Suppressor macrophage treated with lipopolysaccharide for 1 hour (primary cell): Measurements from ENCODE around the gene BEND3.
"Not testable (repeated sequence)": the region's sequence is repeated elsewhere in the genome, so short reads cannot be mapped to it uniquely, and the experiment has no call there.

Source experiments
- DNase-seq, 3 donors: peaks; one replicate each; pipeline ENCODE4 v3.0.0-alpha.2; 2020 to 2022

The BEND3 gene

GRCh38 chr6:107120404-107120803 is 5.1 kb upstream of the BEND3 start:
- DNase-seq, result no peak

GRCh38 chr6:107118976-107119375 is 3.7 kb upstream of the BEND3 start:
- DNase-seq, result no peak

GRCh38 chr6:107118540-107118939 is 3.2 kb upstream of the BEND3 start:
- not testable (repeated sequence) for DNase-seq

- DNase-seq, result no peak
Measured at GRCh38 chr6:107116931-107117330, 1.6 kb upstream of the BEND3 start.

- peak; percentile 53 to 73 (median 65) for DNase-seq
Measured at GRCh38 chr6:107116328-107116892, 1.1 kb upstream of the BEND3 start.

- DNase-seq, result peak; percentile 30 to 53 (median 33)
Measured at GRCh38 chr6:107115695-107116327, 496 bp upstream of the BEND3 start.

- peak; percentile 90 to 98 (median 96) for DNase-seq
Measured at GRCh38 chr6:107114213-107114925, 946 bp downstream of the BEND3 start.

GRCh38 chr6:107110200-107110599 is 5.1 kb downstream of the BEND3 start:
- peak; percentile 58 to 78 (median 72) for DNase-seq

- peak in 2 of 3 donors; percentile 30 to 31 for DNase-seq
Measured at GRCh38 chr6:107108201-107108890, 7.0 kb downstream of the BEND3 start.

- no peak for DNase-seq
Measured at GRCh38 chr6:107107791-107108190, 7.5 kb downstream of the BEND3 start.

GRCh38 chr6:107106165-107106564 is 9.2 kb downstream of the BEND3 start:
- DNase-seq, result no peak

- peak in 2 of 3 donors; percentile 35 to 46 for DNase-seq
Measured at GRCh38 chr6:107105511-107106116, 9.7 kb downstream of the BEND3 start.

- no peak for DNase-seq
Measured at GRCh38 chr6:107103082-107103481, 12.2 kb downstream of the BEND3 start.

GRCh38 chr6:107102414-107102805 is 12.9 kb downstream of the BEND3 start:
- DNase-seq, result no peak

GRCh38 chr6:107101686-107102413 is 13.5 kb downstream of the BEND3 start:
- DNase-seq, result no peak

- DNase-seq, result no peak
Measured at GRCh38 chr6:107101211-107101610, 14.1 kb downstream of the BEND3 start.

- peak in 1 of 3 donors; percentile 24 for DNase-seq
Measured at GRCh38 chr6:107098436-107099307, 16.6 kb downstream of the BEND3 start.

GRCh38 chr6:107084459-107084858 is 30.9 kb downstream of the BEND3 start:
- DNase-seq, result not testable (repeated sequence)

- DNase-seq, result no peak
Measured at GRCh38 chr6:107083921-107084320, 31.4 kb downstream of the BEND3 start.

- DNase-seq, result no peak
Measured at GRCh38 chr6:107083047-107083768, 32.1 kb downstream of the BEND3 start.

GRCh38 chr6:107082045-107082444 is 33.3 kb downstream of the BEND3 start:
- DNase-seq, result no peak
